ENCODE data around the gene NFIX.

DNA sequence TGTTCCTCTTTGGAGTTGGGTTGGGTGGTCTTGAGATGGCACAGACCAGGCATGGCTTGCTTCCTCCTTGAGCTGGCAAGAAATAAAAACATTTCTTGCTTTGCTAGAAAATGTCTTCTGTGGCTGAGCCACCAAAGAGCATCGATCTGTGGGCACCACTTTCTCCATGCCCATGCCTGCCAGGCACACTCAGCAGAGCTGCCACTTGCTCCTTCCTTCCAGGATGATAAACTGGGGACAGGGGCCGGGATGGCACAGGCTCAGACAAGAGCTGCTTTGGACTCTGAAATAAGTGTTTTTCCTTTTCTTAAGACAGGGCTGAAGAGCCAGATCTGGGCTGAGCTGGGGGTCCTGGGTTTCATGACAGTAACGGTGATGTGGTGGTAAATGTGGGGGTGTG lies 32.8 kb downstream of the NFIX start:
- TF ChIP-seq, protein P1, sequence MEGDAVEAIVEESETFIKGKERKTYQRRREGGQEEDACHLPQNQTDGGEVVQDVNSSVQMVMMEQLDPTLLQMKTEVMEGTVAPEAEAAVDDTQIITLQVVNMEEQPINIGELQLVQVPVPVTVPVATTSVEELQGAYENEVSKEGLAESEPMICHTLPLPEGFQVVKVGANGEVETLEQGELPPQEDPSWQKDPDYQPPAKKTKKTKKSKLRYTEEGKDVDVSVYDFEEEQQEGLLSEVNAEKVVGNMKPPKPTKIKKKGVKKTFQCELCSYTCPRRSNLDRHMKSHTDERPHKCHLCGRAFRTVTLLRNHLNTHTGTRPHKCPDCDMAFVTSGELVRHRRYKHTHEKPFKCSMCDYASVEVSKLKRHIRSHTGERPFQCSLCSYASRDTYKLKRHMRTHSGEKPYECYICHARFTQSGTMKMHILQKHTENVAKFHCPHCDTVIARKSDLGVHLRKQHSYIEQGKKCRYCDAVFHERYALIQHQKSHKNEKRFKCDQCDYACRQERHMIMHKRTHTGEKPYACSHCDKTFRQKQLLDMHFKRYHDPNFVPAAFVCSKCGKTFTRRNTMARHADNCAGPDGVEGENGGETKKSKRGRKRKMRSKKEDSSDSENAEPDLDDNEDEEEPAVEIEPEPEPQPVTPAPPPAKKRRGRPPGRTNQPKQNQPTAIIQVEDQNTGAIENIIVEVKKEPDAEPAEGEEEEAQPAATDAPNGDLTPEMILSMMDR (IDR thresholded peaks at IDR 0.05): no peak
- TF ChIP-seq, protein P2, sequence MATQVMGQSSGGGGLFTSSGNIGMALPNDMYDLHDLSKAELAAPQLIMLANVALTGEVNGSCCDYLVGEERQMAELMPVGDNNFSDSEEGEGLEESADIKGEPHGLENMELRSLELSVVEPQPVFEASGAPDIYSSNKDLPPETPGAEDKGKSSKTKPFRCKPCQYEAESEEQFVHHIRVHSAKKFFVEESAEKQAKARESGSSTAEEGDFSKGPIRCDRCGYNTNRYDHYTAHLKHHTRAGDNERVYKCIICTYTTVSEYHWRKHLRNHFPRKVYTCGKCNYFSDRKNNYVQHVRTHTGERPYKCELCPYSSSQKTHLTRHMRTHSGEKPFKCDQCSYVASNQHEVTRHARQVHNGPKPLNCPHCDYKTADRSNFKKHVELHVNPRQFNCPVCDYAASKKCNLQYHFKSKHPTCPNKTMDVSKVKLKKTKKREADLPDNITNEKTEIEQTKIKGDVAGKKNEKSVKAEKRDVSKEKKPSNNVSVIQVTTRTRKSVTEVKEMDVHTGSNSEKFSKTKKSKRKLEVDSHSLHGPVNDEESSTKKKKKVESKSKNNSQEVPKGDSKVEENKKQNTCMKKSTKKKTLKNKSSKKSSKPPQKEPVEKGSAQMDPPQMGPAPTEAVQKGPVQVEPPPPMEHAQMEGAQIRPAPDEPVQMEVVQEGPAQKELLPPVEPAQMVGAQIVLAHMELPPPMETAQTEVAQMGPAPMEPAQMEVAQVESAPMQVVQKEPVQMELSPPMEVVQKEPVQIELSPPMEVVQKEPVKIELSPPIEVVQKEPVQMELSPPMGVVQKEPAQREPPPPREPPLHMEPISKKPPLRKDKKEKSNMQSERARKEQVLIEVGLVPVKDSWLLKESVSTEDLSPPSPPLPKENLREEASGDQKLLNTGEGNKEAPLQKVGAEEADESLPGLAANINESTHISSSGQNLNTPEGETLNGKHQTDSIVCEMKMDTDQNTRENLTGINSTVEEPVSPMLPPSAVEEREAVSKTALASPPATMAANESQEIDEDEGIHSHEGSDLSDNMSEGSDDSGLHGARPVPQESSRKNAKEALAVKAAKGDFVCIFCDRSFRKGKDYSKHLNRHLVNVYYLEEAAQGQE (IDR thresholded peaks at IDR 0.05; ENCODE audit: insufficient read depth in 1 of 2, low read depth in 2 of 2, low read length in 1 of 2): no peak
- no peak for TF ChIP-seq SIN3A (IDR thresholded peaks at IDR 0.05; ENCODE audit: borderline replicate concordance, insufficient read depth, low read depth, low read length)
- no peak for TF ChIP-seq POLR2AphosphoS5 (IDR thresholded peaks at IDR 0.05; ENCODE audit: low read depth, low read length)

Measured in Panc1 (cell line).